Left ventricle myocardium superior (tissue), 1 donor: ENCODE data around the gene LRRK1. TPM values are rescaled to one million over a fixed set of nuclear protein-coding genes. Genes with fewer than 3 reads are reported as not detected.

Experiments
- ATAC-seq: fragments of 200-7000 bp; cut with Tn5 transposase; one replicate; pipeline ENCODE4 v1.9.1; 2020; ENCODE audit warnings: mild to moderate bottlenecking, moderate library complexity
- DNase-seq: peaks from one replicate; pipeline ENCODE4 v3.0.0-alpha.2; 2020
- intact Hi-C: fragments of 100-400 bp; cut with micrococcal nuclease; formaldehyde crosslinking; loops from one replicate; pipeline ENCODE4 v1.11.0; 2022
- total RNA-seq: library from RNA; stranded (reverse); fragmentation: NEBNext Ultra II Directional; extraction: Animal tissue kit (Norgen Biotek cat#: 25700); gene quantifications from one replicate; pipeline ENCODE4 v1.2.1, GENCODE V29; 2021
- donor health status: DM: no; HTN: yes; CAD: no; lungs with severe emphysema.

LRRK1 gene
- total RNA-seq, 1 donor from 2014 or later, result 2.3 TPM

GRCh38 chr15:101047301-101047781 is 128.2 kb downstream of the LRRK1 start:
- ATAC-seq, result no peak
- no peak for DNase-seq
- intact Hi-C loops, result no loop called here

- DNase-seq (no peak), ATAC-seq (no peak)
- intact Hi-C loops, result no loop called here
Measured at GRCh38 chr15:101048176-101048575, 129.0 kb downstream of the LRRK1 start.

GRCh38 chr15:101048581-101049030 is 129.4 kb downstream of the LRRK1 start:
- no peak for ATAC-seq
- DNase-seq, result no peak

GRCh38 chr15:101049282-101049681 is 130.1 kb downstream of the LRRK1 start:
- ATAC-seq (no peak), DNase-seq (no peak)
- intact Hi-C loops, result no loop called here

More at GRCh38 chr15:101048581-101049030, 129.4 kb downstream of the LRRK1 start:
- intact Hi-C loops, result no loop called here

- peak; percentile 62 for ATAC-seq
- peak; percentile 59 for DNase-seq
- intact Hi-C loops, result no loop called here
Measured at GRCh38 chr15:101049856-101050622, 130.9 kb downstream of the LRRK1 start.

GRCh38 chr15:101050623-101051290 is 131.6 kb downstream of the LRRK1 start:
- no peak for ATAC-seq
- intact Hi-C loops, result no loop called here
- DNase-seq, result no peak

- DNase-seq (no peak), ATAC-seq (no peak)
- intact Hi-C loops, result no loop called here
Measured at GRCh38 chr15:101051291-101052030, 132.3 kb downstream of the LRRK1 start.

GRCh38 chr15:101052031-101052620 is 133.0 kb downstream of the LRRK1 start:
- DNase-seq (no peak), ATAC-seq (no peak)
- intact Hi-C loops, result no loop called here

GRCh38 chr15:101052681-101053121 is 133.5 kb downstream of the LRRK1 start:
- DNase-seq (no peak), ATAC-seq (no peak)
- intact Hi-C loops, result no loop called here

GRCh38 chr15:101053261-101053660 is 134.1 kb downstream of the LRRK1 start:
- intact Hi-C loops, result no loop called here
- no peak for DNase-seq
- ATAC-seq, result peak; percentile 26

- DNase-seq, result no peak
- ATAC-seq, result no peak
- intact Hi-C loops, result no loop called here
Measured at GRCh38 chr15:101054116-101054515, 135.0 kb downstream of the LRRK1 start.

- intact Hi-C loops, result no loop called here
- ATAC-seq, result no peak
- DNase-seq, result no peak
Measured at GRCh38 chr15:101054991-101055390, 135.8 kb downstream of the LRRK1 start.

- ATAC-seq (no peak), DNase-seq (no peak)
- intact Hi-C loops, result no loop called here
Measured at GRCh38 chr15:101055411-101055810, 136.3 kb downstream of the LRRK1 start.

GRCh38 chr15:101056366-101057334 is 137.5 kb downstream of the LRRK1 start:
- ATAC-seq (no peak), DNase-seq (no peak)
- intact Hi-C loops, result no loop called here

GRCh38 chr15:101057841-101058407 is 138.8 kb downstream of the LRRK1 start:
- ATAC-seq, result no peak
- intact Hi-C loops, result no loop called here
- DNase-seq, result no peak

- ATAC-seq, result no peak
- DNase-seq, result no peak
- intact Hi-C loops, result no loop called here
Measured at GRCh38 chr15:101058735-101059134, 139.6 kb downstream of the LRRK1 start.

- intact Hi-C loops, result no loop called here
- DNase-seq, result no peak
- no peak for ATAC-seq
Measured at GRCh38 chr15:101059381-101060341, 140.5 kb downstream of the LRRK1 start.
